ENCODE data around the gene CRYBA1. TPM values are rescaled to one million over a fixed set of nuclear protein-coding genes. Genes with fewer than 3 reads are reported as not detected.

The CRYBA1 gene
- total RNA-seq, 8 experiments from 2014 or later = 0.54 to 7.0 (median 1.4) TPM; not detected in 5

GRCh38 chr17:29294580-29294900 is 47.9 kb downstream of the CRYBA1 start:
- no peak for ATAC-seq (replicated peaks in 6 of 8)
- H3K27ac ChIP-seq = peak overlapping the region; percentile 89 to 93
- in situ Hi-C loops (cut with MboI; ENCODE audit: low pct_unique_long_range_greater_than_20kb in 2 of 9, low sequenced_read_pairs in 9 of 9, unreplicated experiment in 9 of 9) = no loop called here
- H3K4me1 ChIP-seq (replicated peaks in 1 of 2) = peaks cover 4 to 11% of the 10 kb centered on the region in 2 donors
- H3K4me3 ChIP-seq = peak overlapping the region; percentile 53 to 68 (median 63)
- WGBS, 10 experiments = 0 to 7% (median 0%) methylated on average over 1 to 2 of the region's 2 CpGs

DNA sequence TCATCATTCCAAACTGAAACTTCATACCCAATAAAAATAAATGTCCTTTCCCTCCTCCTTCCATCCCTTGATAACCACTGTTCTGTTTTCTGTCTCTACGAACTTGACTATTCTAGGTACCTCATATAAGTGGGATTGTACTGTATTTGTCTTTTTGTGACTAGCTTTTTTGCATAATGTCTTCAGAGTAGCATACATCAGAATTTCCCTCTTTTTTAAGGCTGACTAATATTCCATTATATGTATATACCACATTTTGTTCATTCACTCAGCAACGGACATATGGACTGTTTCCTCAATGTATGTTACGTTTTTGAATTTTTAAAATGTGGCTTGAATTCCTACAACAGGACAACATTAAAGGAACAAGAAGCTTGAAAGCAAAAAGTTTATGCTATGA is 48.8 kb downstream of the CRYBA1 start:
- in situ Hi-C loops (cut with MboI; ENCODE audit: low pct_unique_long_range_greater_than_20kb in 2 of 9, low sequenced_read_pairs in 9 of 9, unreplicated experiment in 9 of 9) = no loop called here
- no peak overlapping the region for H3K27ac ChIP-seq
- no peak for ATAC-seq (replicated peaks in 6 of 8)

GRCh38 chr17:29299031-29299430 is 52.4 kb downstream of the CRYBA1 start:
- WGBS, 10 experiments = 60 to 100% (median 90%) methylated on average over 1 to 2 of the region's 2 CpGs; no CpG with 5 or more reads in 6 of the 10 experiments
- in situ Hi-C loops (cut with MboI; ENCODE audit: low pct_unique_long_range_greater_than_20kb in 2 of 9, low sequenced_read_pairs in 9 of 9, unreplicated experiment in 9 of 9) = no loop called here
- Histone ChIP-seq H3K4me1 (replicated peaks in 1 of 2) (no peaks in the 10 kb centered on the region), H3K4me3 (no peak overlapping the region), H3K27ac (no peak overlapping the region)
- no peak for ATAC-seq (replicated peaks in 6 of 8)

More for the DNA sequence above, 48.8 kb downstream of the CRYBA1 start:
- 76 to 100% (median 83%) methylated on average over 1 to 3 of the region's 3 CpGs; no CpG with 5 or more reads in 1 of the 10 experiments for WGBS, 10 experiments
- Histone ChIP-seq H3K4me3 (no peak overlapping the region), H3K4me1 (replicated peaks in 1 of 2) (peaks cover 4 to 6% of the 10 kb centered on the region in 2 donors)

DNA sequence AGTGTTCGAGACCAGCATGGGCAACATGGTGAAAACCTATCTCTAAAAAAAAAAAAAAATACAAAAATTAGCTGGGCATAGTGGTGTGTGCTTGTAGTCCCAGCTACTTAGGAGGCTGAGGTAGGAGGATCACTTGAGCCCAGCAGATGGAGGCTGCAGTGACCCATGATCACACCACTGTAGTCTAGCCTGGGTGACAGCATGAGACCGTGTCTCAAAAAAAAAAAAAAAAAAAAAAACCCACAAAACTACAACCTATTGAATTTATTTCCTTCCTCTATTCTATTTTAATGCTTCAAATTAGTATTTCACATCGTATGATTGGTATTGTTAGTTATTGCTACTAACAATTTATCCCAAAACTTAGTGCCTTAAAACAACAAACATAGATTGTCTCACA is 56.7 kb downstream of the CRYBA1 start:
- H3K4me1 ChIP-seq (replicated peaks in 1 of 2) = no peaks in the 10 kb centered on the region
- no peak overlapping the region for H3K4me3 ChIP-seq
- H3K27ac ChIP-seq = no peak overlapping the region
- no peak for ATAC-seq (replicated peaks in 6 of 8)
- WGBS, 10 experiments = 50 to 100% (median 89%) methylated on average over 1 to 3 of the region's 3 CpGs; no CpG with 5 or more reads in 3 of the 10 experiments
- in situ Hi-C loops (cut with MboI; ENCODE audit: low pct_unique_long_range_greater_than_20kb in 2 of 9, low sequenced_read_pairs in 9 of 9, unreplicated experiment in 9 of 9) = no loop called here

Other genes with a start within 250 kb of the CRYBA1 start
- gene SEZ6, start 240.8 kb upstream of the CRYBA1 start, total RNA-seq = 10 to 100 TPM in 4 of 8 experiments, 1 to 10 TPM in 4; 1.5 to 29.2 (median 11.4) TPM
- gene PIPOX, start 203.7 kb upstream of the CRYBA1 start, total RNA-seq = 10 to 100 TPM in 1 of 8 experiments, 1 to 10 TPM in 7; 1.6 to 11.8 (median 4.6) TPM
- gene MYO18A, start 66.5 kb upstream of the CRYBA1 start, total RNA-seq = 100 to 1,000 TPM in 1 of 8 experiments, 10 to 100 TPM in 7; 25.9 to 233 (median 31.1) TPM
- gene NUFIP2, start 47.3 kb downstream of the CRYBA1 start, total RNA-seq = 10 to 100 TPM; 39.2 to 87.8 (median 54.1) TPM
- 10 to 100 TPM; 31.1 to 77.9 (median 49.9) TPM for gene TAOK1, start 143.5 kb downstream of the CRYBA1 start, total RNA-seq

Measured in motor neuron (in vitro differentiated cells).